Embryonic facial prominence (tissue), 1 donor: ENCODE data around the gene TRPM5.
"Not testable (repeated sequence)": the region's sequence is repeated elsewhere in the genome, so short reads cannot be mapped to it uniquely, and the experiment has no call there.

Experiments
- DNase-seq: peaks from one replicate; pipeline ENCODE4 v3.0.0-alpha.2; 2016; ENCODE audit errors: extremely low spot score

TRPM5 gene, protein sequence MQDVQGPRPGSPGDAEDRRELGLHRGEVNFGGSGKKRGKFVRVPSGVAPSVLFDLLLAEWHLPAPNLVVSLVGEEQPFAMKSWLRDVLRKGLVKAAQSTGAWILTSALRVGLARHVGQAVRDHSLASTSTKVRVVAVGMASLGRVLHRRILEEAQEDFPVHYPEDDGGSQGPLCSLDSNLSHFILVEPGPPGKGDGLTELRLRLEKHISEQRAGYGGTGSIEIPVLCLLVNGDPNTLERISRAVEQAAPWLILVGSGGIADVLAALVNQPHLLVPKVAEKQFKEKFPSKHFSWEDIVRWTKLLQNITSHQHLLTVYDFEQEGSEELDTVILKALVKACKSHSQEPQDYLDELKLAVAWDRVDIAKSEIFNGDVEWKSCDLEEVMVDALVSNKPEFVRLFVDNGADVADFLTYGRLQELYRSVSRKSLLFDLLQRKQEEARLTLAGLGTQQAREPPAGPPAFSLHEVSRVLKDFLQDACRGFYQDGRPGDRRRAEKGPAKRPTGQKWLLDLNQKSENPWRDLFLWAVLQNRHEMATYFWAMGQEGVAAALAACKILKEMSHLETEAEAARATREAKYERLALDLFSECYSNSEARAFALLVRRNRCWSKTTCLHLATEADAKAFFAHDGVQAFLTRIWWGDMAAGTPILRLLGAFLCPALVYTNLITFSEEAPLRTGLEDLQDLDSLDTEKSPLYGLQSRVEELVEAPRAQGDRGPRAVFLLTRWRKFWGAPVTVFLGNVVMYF (N-terminal part only)

GRCh38 chr11:2443881-2444820 is at the start of gene TRPM5:
Gene TRPM5, minus strand, starts transcription at chr11:2444514. Its CDS starts 21,478 bp downstream, at chr11:2423036.
- no peak for DNase-seq

DNA sequence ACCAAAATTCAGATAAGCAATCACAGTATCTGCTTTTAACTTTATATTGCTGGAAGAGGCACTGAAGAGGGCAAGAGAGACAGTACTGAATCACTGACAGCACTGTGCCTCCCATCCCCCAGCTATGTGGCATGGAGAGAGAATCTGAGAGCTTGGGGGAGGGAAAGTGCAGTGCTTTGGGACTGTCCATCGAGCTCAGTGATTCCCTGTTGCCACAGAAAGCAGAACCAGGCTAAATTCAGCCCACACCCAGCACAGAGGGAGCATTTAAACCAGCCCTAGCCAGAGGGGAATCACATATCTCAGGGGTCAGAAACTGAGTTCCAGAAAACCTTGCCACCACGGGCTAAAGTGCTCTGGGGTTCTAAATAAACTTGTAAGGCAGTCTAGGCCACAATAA is 44.8 kb upstream of the TRPM5 start:
- DNase-seq: no peak

- no peak for DNase-seq
Measured at GRCh38 chr11:2488004-2488403, 43.7 kb upstream of the TRPM5 start.

DNA sequence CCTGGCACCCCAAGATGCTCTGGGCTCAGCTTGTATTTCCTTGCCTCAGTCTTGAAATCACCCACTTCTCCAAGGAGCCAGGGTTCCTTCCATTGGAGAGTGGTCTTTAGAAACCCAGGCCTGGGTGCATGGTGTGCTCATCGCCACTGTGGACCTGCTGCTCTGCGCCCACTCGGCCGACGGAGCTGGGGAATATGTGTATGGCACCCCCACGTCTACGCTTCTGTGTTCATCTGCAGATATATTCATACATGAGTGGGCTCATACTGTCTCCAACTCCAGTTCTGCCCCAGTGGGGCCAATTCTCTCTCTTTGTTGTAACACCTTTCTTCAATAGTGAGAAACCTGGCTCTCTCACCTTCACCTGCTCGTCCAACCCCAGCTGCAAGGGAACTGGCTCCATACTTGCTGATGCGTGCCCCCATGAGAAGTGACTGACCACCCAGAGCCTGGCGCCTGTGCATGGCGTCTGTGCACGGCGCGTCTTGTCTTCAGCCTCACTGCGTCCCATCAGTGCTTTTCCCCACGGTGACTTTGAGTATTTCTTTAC is 40.3 kb upstream of the TRPM5 start:
- DNase-seq: no peak

- no peak for DNase-seq
Measured at GRCh38 chr11:2483426-2483825, 39.1 kb upstream of the TRPM5 start.

DNA sequence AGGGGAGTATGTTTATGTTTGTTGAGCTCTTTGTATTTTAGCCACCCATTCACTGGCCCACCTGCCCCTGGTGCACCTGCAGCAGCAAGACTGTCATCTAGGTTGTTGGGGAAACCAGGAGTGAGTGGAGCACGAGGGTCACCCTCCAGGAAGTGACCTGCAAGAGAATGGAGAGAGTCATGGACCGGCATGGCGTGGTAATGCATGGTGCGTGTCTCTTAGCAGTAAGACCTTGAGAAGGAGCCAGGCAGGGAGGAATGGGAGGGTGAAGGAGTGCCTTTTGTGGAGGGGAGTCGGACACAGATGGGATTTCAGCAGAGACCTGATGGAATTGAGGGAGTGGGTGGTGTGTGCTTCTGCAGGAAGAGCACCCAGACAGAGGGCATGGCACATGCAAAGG is 38.4 kb upstream of the TRPM5 start:
- DNase-seq: no peak

GRCh38 chr11:2482204-2482603 is 37.9 kb upstream of the TRPM5 start:
- DNase-seq: no peak

DNA sequence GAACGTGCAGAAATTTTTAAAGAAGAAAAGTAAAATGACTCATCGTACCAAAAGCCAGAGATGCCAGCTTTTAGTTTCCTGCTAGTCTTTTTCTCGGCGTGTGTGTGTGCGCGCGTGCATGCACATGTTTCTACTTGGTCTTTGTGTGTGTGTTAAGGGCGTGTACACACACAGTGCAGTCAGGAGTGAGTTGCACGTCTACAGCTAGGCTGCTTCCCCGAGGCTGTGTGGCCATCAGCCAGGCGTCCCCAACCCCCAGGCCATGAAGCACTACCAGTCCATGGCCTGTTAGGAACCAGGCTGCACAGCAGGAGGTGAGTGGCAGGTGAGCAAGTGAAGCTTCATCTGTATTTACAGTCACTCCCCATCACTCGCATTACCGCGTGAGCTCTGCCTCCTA is 36.9 kb upstream of the TRPM5 start:
- DNase-seq: no peak

DNA sequence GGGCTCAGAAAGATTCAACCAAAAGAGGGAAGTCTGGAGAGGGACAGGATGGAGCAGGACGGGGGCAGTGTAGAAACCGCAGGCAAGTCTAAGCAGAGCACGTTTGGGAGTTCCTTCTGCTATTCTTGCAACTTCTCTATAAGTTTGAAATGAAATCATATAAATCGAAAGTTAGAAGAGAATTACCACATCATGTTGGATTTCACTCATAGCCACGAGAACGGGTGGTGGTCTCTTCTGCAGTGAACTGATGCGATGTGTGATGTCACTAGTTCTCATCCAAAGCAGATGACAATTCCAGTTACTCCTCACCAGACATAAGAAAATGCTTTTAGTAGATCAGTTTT is 36.5 kb upstream of the TRPM5 start:
- DNase-seq: no peak

DNA sequence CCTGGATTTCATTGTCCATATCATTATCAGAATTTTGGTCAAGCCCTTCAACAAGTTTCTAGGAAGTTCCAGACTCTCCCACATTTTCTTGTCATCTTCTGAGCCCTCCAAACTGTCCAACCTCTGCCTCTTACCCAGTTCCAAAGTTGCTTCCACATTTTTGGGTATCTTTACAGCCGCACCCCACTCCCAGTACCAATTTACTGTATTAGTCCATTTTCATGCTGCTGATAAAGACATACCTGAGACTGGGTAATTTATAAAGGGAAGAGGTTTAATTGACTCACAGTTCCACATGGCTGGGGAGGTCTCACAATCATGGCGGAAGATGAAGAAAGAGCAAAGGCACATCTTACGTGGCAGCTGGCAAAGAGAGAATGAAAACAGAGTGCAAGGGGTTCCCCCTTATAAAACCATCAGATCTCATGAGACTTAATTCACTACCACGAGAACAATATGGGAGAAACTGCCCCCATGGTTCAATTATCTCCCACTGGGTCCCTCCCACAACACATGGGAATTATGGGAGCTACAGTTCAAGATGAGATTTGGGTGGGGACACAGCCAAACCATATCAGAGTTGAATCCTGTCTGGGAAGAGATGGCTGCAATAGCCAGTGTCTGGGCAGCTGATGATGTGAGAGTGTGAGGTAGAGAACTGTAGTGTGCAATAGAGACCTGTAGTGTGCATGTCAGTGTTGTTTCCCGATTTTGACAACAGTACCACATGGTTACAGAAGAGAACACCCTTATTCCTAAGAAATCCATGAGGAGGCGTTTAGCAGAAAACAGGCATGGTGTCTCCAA is 36.0 kb upstream of the TRPM5 start:
- not testable (repeated sequence) for DNase-seq

GRCh38 chr11:2477936-2478335 is 33.6 kb upstream of the TRPM5 start:
- DNase-seq: no peak

- no peak for DNase-seq
Measured at GRCh38 chr11:2477254-2477653, 32.9 kb upstream of the TRPM5 start.

- no peak for DNase-seq
Measured at GRCh38 chr11:2475136-2475918, 31.0 kb upstream of the TRPM5 start.

DNA sequence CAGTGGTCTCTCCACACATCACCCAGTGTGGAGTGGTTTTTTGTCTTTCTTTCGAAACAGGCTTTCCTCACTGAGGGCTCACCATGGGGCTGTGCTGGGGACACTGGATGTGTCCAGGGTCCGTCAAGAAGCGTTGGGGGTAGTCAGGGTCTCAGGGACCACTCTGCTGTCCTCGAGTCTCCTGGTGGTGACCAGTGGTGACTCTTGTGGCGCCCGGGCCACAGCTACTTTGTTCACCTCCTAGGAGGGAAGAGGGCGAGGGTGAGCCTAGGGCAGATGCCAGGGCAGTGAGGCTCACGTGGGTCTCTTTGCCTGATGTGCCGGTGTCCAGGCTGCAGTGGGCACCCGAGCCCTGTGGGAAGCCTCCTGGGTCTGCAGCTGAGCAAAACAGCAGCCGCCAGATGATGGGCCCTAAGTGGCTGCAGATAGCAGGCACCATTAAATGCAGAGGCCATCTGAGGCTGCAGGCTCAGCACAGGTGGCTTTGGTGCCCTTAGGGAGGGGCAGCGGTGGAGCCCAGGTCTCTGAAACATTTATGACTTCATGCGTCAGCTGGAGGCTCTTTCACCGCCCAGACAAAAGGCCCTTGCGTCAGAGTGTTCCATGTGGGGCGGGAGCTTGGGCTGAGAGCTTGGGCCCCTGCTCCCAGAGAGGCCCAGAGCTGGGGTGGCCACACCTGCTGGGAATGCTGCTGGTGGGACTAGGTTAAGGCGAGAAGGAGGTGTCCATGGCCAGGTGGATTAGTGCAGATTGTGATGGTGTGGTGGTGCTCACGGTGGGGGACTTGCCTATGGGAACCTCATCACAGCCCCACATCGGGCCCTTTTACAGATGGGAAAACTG is 30.0 kb upstream of the TRPM5 start:
- DNase-seq: no peak

DNA sequence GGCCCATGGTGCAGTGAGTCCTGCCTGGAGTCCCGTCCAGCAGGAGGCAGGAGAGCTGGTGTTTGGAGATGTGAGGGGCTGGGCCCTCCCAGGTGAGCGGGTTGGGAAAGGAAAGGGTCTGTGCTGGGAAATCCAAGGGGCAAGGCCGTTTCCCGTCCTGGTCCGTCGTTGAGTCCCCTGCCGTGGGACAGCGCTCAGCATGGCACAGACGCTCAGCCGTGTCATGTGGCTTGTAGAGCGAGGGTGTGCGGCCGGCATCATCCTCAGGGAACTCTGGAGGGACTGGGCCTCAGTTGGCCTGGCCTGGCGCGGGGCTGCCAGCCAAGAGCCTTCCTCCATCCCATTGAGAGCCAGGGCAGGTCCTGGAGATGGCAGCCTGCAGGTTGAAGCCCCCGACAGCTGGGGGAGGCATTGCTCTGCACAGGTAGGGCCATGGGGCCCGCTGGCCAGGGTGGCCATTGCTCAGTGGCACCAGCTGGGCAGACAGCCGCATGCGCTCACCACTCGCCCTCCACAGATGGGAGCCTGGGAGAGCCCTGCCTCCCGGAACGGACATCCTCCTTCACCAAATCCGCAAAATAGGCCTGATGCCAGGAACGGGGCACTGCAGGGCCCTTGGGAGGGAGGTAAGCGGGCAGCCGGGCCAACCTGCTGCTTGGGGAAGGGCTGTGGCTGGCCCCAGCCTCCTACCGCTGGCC is 29.2 kb upstream of the TRPM5 start:
- no peak for DNase-seq

GRCh38 chr11:2472428-2473186 is 28.3 kb upstream of the TRPM5 start:
- DNase-seq: no peak

DNA sequence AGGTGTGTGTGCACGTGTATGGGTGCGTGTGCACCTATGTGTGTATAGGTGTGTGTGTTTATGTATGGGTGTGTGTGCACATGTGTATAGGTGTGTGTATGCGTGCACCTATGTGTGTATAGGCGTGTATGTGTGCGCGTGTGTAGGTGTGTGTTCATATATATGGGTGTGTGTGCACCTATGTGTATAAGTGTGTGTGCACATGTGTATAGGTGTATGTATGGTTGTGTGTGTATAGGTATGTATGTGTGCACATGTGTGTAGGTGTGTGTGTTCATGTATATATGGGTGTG is 27.4 kb upstream of the TRPM5 start:
- DNase-seq: no peak
